ENCODE results near the gene MSX1.

MSX1 gene

DNA sequence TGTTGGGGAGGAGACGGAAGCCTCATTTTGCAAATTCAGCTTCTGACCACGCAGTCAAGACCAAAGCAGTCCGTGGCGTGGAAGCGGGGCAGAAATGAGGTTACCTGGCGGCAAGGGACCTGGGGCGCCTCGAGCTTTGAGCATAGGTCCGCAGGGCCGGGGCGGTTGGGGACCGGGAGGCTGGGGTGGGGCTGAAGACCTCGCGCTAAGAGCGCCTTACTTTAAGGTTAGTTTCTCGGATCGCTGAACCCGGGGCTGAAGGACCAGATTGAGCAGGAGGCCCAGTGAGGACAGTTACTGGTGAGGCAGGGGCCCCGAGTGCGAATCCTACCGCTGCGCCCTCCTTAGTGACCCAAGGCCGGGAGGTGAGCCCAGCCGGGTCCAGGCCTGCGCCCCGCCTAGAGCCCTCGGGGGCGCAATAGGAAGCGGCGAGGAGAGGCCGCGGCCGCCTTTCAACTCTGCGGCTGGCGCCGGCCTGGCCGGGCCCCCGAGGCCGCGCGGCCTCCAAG, 7.5 kb downstream of the MSX1 start:
- no peaks in the 10 kb centered on the region for H4K20me1 ChIP-seq (ENCODE audit: insufficient read depth, low read length)

DNA sequence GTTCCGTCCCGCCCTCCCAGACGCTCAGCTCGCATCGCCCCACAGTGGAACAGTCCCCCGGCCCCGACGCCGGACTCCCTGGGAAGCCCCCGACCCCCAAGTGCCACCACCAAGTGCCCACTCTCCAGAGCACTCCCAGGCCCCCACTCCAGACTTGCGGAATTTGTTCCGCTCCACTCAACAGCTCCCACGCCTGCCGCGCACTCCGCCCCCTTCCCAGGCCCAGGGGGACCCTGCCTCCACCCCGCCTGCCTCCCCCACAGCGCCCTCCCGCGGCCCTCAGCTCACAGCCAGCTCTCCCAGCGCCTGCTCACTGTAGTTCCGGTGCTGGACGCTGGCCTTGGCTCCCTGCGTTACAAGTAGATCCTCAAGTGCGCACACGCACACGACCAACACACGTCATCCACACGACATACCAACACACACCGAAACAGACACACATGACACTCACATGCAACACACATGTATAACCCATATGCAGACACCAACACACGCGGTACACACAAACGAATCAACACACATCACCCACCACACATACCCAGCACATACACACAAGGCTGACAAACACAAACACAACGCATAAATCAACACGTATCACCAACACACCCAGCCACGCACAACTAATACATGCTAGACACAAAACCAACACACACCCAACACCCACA, 8.0 kb downstream of the MSX1 start:
- ATAC-seq (ENCODE audit: insufficient read depth, low read depth) (no peak), DNase-seq (no peak)
- Histone ChIP-seq H3K9ac (ENCODE audit: low read depth, low read length) (no peak overlapping the region), H3K4me3 (ENCODE audit: low read depth in 1 of 2, low read length in 2 of 2) (no peak overlapping the region), H3K79me2 (ENCODE audit: insufficient read depth, low read length) (no peaks in the 10 kb centered on the region), H3K27ac (ENCODE audit: low read length) (no peak overlapping the region), H3K4me2 (ENCODE audit: insufficient read depth, low read length) (no peak overlapping the region), H4K20me1 (ENCODE audit: insufficient read depth, low read length) (no peaks in the 10 kb centered on the region), H3K4me1 (ENCODE audit: insufficient read depth, low read length) (no peaks in the 10 kb centered on the region), H3K27me3 (ENCODE audit: insufficient read depth, low read length, poor library complexity) (no peaks in the 10 kb centered on the region), H3K36me3 (ENCODE audit: insufficient read depth, low read length) (no peaks in the 10 kb centered on the region), H3K9me3 (ENCODE audit: insufficient read depth, low read length, severe bottlenecking) (no peaks in the 10 kb centered on the region), H2AFZ (ENCODE audit: low read depth, low read length) (no peak overlapping the region)
- TF ChIP-seq EZH2 (IDR thresholded peaks at IDR 0.05; ENCODE audit: borderline replicate concordance, low read depth, low read length, severe bottlenecking) (no peak), CTCF (IDR thresholded peaks at IDR 0.05; ENCODE audit: borderline replicate concordance, extremely low read depth, low read length, poor library complexity, severe bottlenecking) (no peak)

More for the DNA sequence above, 7.5 kb downstream of the MSX1 start:
- Histone ChIP-seq H3K27me3 (ENCODE audit: insufficient read depth, low read length, poor library complexity) (no peaks in the 10 kb centered on the region), H3K4me1 (ENCODE audit: insufficient read depth, low read length) (no peaks in the 10 kb centered on the region), H3K36me3 (ENCODE audit: insufficient read depth, low read length) (no peaks in the 10 kb centered on the region), H3K27ac (ENCODE audit: low read length) (no peak overlapping the region), H3K79me2 (ENCODE audit: insufficient read depth, low read length) (no peaks in the 10 kb centered on the region), H2AFZ (ENCODE audit: low read depth, low read length) (no peak overlapping the region), H3K4me3 (ENCODE audit: low read depth in 1 of 2, low read length in 2 of 2) (no peak overlapping the region), H3K9ac (ENCODE audit: low read depth, low read length) (no peak overlapping the region), H3K9me3 (ENCODE audit: insufficient read depth, low read length, severe bottlenecking) (no peaks in the 10 kb centered on the region), H3K4me2 (ENCODE audit: insufficient read depth, low read length) (no peak overlapping the region)
- no peak for TF ChIP-seq EZH2 (IDR thresholded peaks at IDR 0.05; ENCODE audit: borderline replicate concordance, low read depth, low read length, severe bottlenecking)
- no peak for TF ChIP-seq CTCF (IDR thresholded peaks at IDR 0.05; ENCODE audit: borderline replicate concordance, extremely low read depth, low read length, poor library complexity, severe bottlenecking)
- ATAC-seq (ENCODE audit: insufficient read depth, low read depth) (no peak), DNase-seq (no peak)

GRCh38 chr4:4868040-4868757, 8.7 kb downstream of the MSX1 start:
- ATAC-seq (ENCODE audit: insufficient read depth, low read depth): no peak
- no peak overlapping the region for H3K27ac ChIP-seq (ENCODE audit: low read length)
- no peaks in the 10 kb centered on the region for H3K4me1 ChIP-seq (ENCODE audit: insufficient read depth, low read length)
- H3K9ac ChIP-seq (ENCODE audit: low read depth, low read length): no peak overlapping the region
- no peak overlapping the region for H3K4me2 ChIP-seq (ENCODE audit: insufficient read depth, low read length)
- no peaks in the 10 kb centered on the region for H3K79me2 ChIP-seq (ENCODE audit: insufficient read depth, low read length)
- no peaks in the 10 kb centered on the region for H4K20me1 ChIP-seq (ENCODE audit: insufficient read depth, low read length)
- TF ChIP-seq EZH2 (IDR thresholded peaks at IDR 0.05; ENCODE audit: borderline replicate concordance, low read depth, low read length, severe bottlenecking) (no peak), CTCF (IDR thresholded peaks at IDR 0.05; ENCODE audit: borderline replicate concordance, extremely low read depth, low read length, poor library complexity, severe bottlenecking) (no peak)
- DNase-seq: no peak
- no peak overlapping the region for H2AFZ ChIP-seq (ENCODE audit: low read depth, low read length)
- no peaks in the 10 kb centered on the region for H3K27me3 ChIP-seq (ENCODE audit: insufficient read depth, low read length, poor library complexity)
- no peak overlapping the region for H3K4me3 ChIP-seq (ENCODE audit: low read depth in 1 of 2, low read length in 2 of 2)
- no peaks in the 10 kb centered on the region for H3K36me3 ChIP-seq (ENCODE audit: insufficient read depth, low read length)
- no peaks in the 10 kb centered on the region for H3K9me3 ChIP-seq (ENCODE audit: insufficient read depth, low read length, severe bottlenecking)
